ENCODE measurements around the gene EAF1. TPM values are rescaled to one million over a fixed set of nuclear protein-coding genes. Genes with fewer than 3 reads are reported as not detected.

The EAF1 gene
- polyA plus RNA-seq, 1 donor from 2014 or later: 45.4 TPM

- Histone ChIP-seq H3K9me2 (ENCODE audit: insufficient read depth, low read length) (no peaks in the 10 kb centered on the region), H3K79me2 (replicated peaks; ENCODE audit: insufficient read depth, low read length) (no peaks in the 10 kb centered on the region), H3F3A (ENCODE audit: insufficient read depth, low read length, poor library complexity, severe bottlenecking) (no peaks in the 10 kb centered on the region), H3K36me3 (ENCODE audit: insufficient read depth, low read length) (no peaks in the 10 kb centered on the region), H3K9ac (ENCODE audit: low read length) (no peak overlapping the region), H4K20me1 (ENCODE audit: insufficient read depth) (no peaks in the 10 kb centered on the region), H3K27me3 (ENCODE audit: insufficient read depth, low read depth, low read length) (no peaks in the 10 kb centered on the region), H3K9me3 (ENCODE audit: low read length) (no peaks in the 10 kb centered on the region), H3K27ac (ENCODE audit: low read length) (no peak overlapping the region), H3K4me3 (ENCODE audit: low read length) (no peak overlapping the region), H2AFZ (ENCODE audit: low read depth, low read length) (no peak overlapping the region), H3K4me2 (ENCODE audit: low read length) (no peak overlapping the region)
- no peak for TF ChIP-seq SMC3 (conservative IDR thresholded peaks at IDR 0.05; ENCODE audit: poor library complexity)
- TF ChIP-seq REST (IDR thresholded peaks at IDR 0.05; ENCODE audit: borderline replicate concordance): no peak
- no peak for TF ChIP-seq TAF1 (IDR thresholded peaks at IDR 0.05; ENCODE audit: low read depth)
- no peak for TF ChIP-seq CTCF (IDR thresholded peaks at IDR 0.05; ENCODE audit: poor library complexity, severe bottlenecking)
- TF ChIP-seq MXI1 (conservative IDR thresholded peaks at IDR 0.05; ENCODE audit: poor library complexity, severe bottlenecking): no peak
- TF ChIP-seq EZH2 (IDR thresholded peaks at IDR 0.05; ENCODE audit: borderline replicate concordance, insufficient read depth, low read length, poor library complexity, severe bottlenecking): no peak
- no peak for TF ChIP-seq EP300 (conservative IDR thresholded peaks at IDR 0.05; ENCODE audit: poor library complexity, severe bottlenecking)
- no peak for TF ChIP-seq RAD21 (conservative IDR thresholded peaks at IDR 0.05)
- TF ChIP-seq POLR2AphosphoS5 (IDR thresholded peaks at IDR 0.05): no peak
Observed at GRCh38 chr3:15390460-15390859, 36.9 kb upstream of the EAF1 start.

- H3K27ac ChIP-seq (ENCODE audit: low read length): no peak overlapping the region
Observed at GRCh38 chr3:15391007-15391406, 36.4 kb upstream of the EAF1 start.

More at GRCh38 chr3:15391007-15391406, 36.4 kb upstream of the EAF1 start:
- no peak overlapping the region for H2AFZ ChIP-seq (ENCODE audit: low read depth, low read length)
- H4K20me1 ChIP-seq (ENCODE audit: insufficient read depth): no peaks in the 10 kb centered on the region
- no peaks in the 10 kb centered on the region for H3K27me3 ChIP-seq (ENCODE audit: insufficient read depth, low read depth, low read length)
- H3K79me2 ChIP-seq (replicated peaks; ENCODE audit: insufficient read depth, low read length): no peaks in the 10 kb centered on the region
- H3K9me3 ChIP-seq (ENCODE audit: low read length): no peaks in the 10 kb centered on the region
- H3K36me3 ChIP-seq (ENCODE audit: insufficient read depth, low read length): no peaks in the 10 kb centered on the region
- no peak overlapping the region for H3K4me3 ChIP-seq (ENCODE audit: low read length)
- H3K9ac ChIP-seq (ENCODE audit: low read length): no peak overlapping the region
- H3K4me2 ChIP-seq (ENCODE audit: low read length): no peak overlapping the region
- H3K9me2 ChIP-seq (ENCODE audit: insufficient read depth, low read length): no peaks in the 10 kb centered on the region
- no peaks in the 10 kb centered on the region for H3F3A ChIP-seq (ENCODE audit: insufficient read depth, low read length, poor library complexity, severe bottlenecking)
- TF ChIP-seq SMC3 (conservative IDR thresholded peaks at IDR 0.05; ENCODE audit: poor library complexity) (no peak), MXI1 (conservative IDR thresholded peaks at IDR 0.05; ENCODE audit: poor library complexity, severe bottlenecking) (no peak), EP300 (conservative IDR thresholded peaks at IDR 0.05; ENCODE audit: poor library complexity, severe bottlenecking) (no peak), EZH2 (IDR thresholded peaks at IDR 0.05; ENCODE audit: borderline replicate concordance, insufficient read depth, low read length, poor library complexity, severe bottlenecking) (no peak), CTCF (IDR thresholded peaks at IDR 0.05; ENCODE audit: poor library complexity, severe bottlenecking) (no peak), TAF1 (IDR thresholded peaks at IDR 0.05; ENCODE audit: low read depth) (no peak), REST (IDR thresholded peaks at IDR 0.05; ENCODE audit: borderline replicate concordance) (no peak), RAD21 (conservative IDR thresholded peaks at IDR 0.05) (no peak), POLR2AphosphoS5 (IDR thresholded peaks at IDR 0.05) (no peak)
